GM12878 (cell line): Measurements from ENCODE around the gene PCDHGA8.
"Not testable (repeated sequence)": the region's sequence is repeated elsewhere in the genome, so short reads cannot be mapped to it uniquely, and the experiment has no call there.

Experiments
- KAT2A ChIP-seq: conservative IDR thresholded peaks from 2 replicates; pipeline ENCODE4 v1.6.1; 2011; ENCODE audit warnings: low read depth, low read length; ENCODE audit not compliant: control insufficient read depth
- NBN ChIP-seq: fragments of 450-650 bp; IDR thresholded peaks from 2 replicates; pipeline ENCODE4 v1.6.1; 2016
- SMARCA5 ChIP-seq: fragments of 450-650 bp; IDR thresholded peaks from 2 replicates; pipeline ENCODE4 v1.6.1; 2017; ENCODE audit warnings: mild to moderate bottlenecking

GRCh38 chr5:141387557-141388311, 4.7 kb upstream of the PCDHGA8 start, which contains the start of gene PCDHGB4:
- TF ChIP-seq SMARCA5, NBN, KAT2A: not testable (repeated sequence)
